Inflammatory macrophage treated with lipopolysaccharide for 1 hour (primary cell): ENCODE measurements around the gene BATF.

Experiments
- DNase-seq, 2 donors: peaks; one replicate each; pipeline ENCODE4 v3.0.0-alpha.2; 2020 to 2022

BATF gene

GRCh38 chr14:75501080-75501479 is 21.2 kb upstream of the BATF start:
- DNase-seq = no peak

- no peak for DNase-seq
Observed at GRCh38 chr14:75504411-75504810, 17.9 kb upstream of the BATF start.

DNA sequence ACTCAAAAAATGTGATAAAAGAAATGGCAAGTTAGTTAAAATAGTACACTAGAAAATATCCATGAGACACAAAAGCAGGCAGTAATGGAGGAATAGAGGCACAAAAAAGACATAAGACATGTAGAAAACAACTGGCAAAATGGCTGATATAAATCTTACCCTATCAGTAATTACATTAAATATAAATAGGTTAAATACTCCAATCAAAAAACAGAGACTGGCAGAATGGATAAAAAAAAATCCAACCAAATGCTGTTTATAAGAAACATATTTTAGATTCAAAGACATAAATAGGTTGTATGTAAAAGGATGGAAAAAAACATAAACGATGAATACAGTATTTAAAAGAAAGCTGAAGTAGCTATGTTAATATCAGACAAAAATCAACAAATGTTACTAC is 15.3 kb upstream of the BATF start:
- no peak for DNase-seq

DNA sequence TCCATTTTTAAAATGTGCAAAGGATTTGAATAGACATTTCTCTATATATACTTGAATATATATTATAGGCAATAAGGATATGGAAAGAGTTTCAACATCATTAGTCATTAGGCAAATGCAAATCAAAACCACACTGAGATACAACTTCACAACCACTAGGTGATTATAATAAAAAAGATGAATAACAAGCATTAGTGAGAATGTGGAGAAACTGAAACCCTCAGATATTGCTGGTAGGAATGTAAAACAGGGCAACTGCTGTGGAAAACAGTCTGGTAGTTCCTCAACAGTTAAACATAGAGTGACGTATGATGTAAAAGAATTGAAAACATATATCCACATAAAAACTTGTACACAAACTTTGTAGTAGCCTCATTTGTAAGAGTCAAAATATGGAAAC is 11.7 kb upstream of the BATF start:
- DNase-seq = no peak

- no peak for DNase-seq
Observed at GRCh38 chr14:75511201-75511600, 11.1 kb upstream of the BATF start.

- DNase-seq = no peak
Observed at GRCh38 chr14:75513911-75514672, 8.2 kb upstream of the BATF start.

GRCh38 chr14:75514673-75515628 is 7.3 kb upstream of the BATF start:
- peak; percentile 53 to 54 for DNase-seq

DNA sequence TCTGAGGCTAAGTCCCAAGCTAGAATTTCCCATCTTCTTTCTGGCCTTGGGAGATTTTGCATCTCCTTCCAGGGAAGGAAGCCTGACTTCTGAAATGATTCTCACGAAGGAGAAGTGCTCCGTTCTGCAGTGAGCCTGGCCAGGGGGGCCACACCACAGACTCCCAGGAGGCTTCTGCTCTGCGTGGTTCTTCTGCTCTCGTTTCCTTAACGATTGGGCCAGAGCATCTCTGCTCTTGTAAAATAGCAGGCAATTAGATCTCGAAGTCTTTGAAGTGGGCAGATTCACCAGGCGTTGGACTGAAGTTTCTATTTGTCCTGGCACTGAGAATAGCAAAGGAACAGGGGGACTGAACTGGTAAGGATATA is 6.7 kb upstream of the BATF start:
- DNase-seq = no peak

- peak; percentile 34 to 66 for DNase-seq
Observed at GRCh38 chr14:75518625-75519024, 3.6 kb upstream of the BATF start.

DNA sequence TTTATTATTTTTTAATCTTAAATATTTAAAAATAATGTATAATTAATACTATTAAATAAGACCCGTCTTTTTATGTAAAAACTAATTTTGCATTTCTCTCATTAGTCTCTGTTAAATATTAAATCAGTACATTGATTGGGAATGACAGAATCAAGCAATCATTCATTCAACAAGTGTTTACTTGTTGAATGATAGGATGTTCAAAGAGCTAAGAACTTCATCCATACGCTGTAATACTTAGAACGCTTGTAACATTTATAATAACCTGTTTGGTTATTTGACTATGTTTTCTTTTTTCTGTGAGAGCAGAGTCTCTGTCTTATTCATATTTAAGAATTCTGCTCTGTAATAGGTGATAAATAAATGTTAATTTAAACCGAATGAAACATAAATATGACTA is 2.9 kb upstream of the BATF start:
- DNase-seq = no peak

GRCh38 chr14:75519826-75520728 is 2.2 kb upstream of the BATF start:
- DNase-seq = no peak

GRCh38 chr14:75520852-75521251 is 1.4 kb upstream of the BATF start:
- no peak for DNase-seq

DNA sequence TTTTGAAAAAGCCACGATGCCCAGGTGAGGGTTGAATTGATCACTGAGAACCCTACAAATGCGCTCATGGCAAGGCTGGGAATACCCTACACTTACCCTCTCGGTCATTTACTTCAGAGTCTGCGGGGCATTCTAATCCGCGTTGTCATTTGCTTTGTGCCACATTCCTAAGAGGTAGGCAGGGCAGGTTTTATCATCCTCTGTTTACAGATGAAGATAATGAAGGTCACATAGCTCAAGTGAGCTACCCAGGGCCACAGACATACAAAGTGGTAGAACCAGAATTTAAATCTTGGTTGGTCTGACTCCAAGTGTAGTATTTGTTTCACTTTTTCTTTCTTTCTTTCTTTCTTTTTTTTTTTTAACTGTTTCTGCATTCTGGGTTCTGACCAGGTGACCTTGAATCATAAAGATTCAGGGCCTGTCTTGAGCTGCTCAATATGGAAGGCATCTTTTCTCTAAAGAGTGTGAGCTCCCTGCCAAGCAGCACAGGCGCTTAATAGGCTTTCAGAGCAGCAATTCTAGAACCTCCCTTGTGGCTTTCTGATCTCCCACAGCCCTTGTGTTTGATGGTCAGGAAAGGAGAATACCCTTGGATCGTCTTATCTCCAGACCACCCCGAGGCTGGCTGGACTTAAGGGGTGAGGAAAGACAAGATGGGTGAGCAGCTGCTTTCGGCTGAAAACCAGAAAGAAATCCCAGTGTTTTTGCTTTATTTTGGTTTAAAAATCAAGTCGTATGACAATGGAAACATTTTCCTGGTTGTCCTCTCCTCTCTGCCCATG is 662 bp upstream of the BATF start:
- no peak for DNase-seq

DNA sequence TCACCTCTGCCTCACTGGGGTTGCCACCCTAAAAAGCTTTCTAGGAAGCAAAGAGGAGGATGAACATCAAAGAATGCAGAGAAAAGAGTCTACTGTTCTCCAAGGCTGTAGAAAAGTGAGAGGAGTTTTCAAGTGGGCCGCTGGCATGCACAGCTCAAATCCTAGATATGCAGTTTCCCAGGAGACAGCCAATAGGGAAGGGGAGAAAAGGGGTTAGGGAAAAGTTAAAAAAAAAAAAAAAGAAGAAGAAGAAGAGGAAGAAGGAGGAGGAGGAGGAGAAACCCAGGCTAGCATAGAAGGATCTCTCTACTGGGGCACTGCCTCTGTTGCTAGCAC is 682 bp downstream of the BATF start:
- no peak for DNase-seq

- DNase-seq = peak in 1 of 2 donors; percentile 45
Observed at GRCh38 chr14:75523771-75524171, 1.5 kb downstream of the BATF start.

DNA sequence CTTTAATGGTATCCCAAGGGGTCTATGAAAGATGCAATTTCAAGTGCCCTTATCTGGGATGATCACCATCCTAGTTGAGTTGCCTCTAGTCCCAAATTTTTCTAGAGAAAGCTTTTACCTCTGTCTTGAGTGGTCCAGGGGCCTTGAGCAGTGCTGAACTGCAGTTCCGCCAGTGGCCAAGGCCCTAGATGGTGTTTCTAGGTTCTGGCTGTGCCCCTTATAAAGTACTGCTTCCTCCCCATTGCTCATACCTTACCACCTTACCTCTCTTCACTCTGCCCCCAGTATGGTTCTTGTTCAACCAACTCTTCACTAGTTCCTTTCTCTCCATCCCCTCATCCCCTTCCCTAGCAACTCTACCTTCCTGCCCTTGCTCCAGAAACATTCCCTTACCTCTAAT is 3.7 kb downstream of the BATF start:
- DNase-seq = no peak

- DNase-seq = no peak
Observed at GRCh38 chr14:75527449-75528163, 5.3 kb downstream of the BATF start.

GRCh38 chr14:75531256-75531655 is 9.0 kb downstream of the BATF start:
- no peak for DNase-seq

DNA sequence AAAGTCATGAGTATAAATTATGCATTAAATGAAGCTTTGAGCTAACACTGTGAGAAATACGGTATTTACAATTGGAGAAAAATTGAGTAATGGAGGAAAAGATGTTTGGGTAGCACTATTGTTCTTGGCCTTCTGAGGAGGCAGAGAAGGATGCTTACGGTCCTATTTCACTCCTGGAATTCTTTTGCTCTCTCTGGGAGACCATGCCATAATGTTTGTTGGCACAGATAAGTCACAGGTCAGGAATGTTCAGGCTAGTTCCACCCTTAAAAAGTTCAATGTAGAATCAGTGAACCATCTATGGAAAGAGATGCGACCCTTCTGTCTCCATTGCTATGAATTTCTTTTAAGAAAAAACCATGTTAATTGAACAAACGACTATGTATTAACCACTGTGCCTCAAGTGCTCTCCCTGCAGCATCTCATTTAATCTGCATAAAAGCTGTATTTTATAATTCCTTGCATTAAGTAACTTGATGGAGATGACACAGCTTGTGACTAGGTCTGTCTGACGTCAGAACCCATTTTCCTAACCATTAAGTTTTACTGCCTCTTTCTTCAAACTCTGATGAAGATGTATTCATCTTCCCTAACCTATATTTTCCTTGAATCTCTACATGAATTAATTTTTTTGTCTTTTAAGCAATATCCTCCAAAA is 9.5 kb downstream of the BATF start:
- DNase-seq = no peak

GRCh38 chr14:75533791-75534555 is 11.7 kb downstream of the BATF start:
- DNase-seq = peak; percentile 33 to 62
